ENCODE data around the gene ITGB4. TPM values are rescaled to one million over a fixed set of nuclear protein-coding genes. Genes with fewer than 3 reads are reported as not detected.

Gene ITGB4
- total and polyA plus RNA-seq, 9 of the 15 experiments (the other 6 are each of a cell fraction or from before 2014, with no cell fraction given), result 0.05 to 2.8 (median 0.76) TPM; not detected in 3

- Histone ChIP-seq H3K4me2 (ENCODE audit: insufficient read depth, low read length) (peak overlapping the region; percentile 63), H4K20me1 (replicated peaks; ENCODE audit: control insufficient read depth, insufficient read depth, low read length) (no peaks in the 10 kb centered on the region), H3K27ac (ENCODE audit: extremely low read depth, low read depth, low read length) (no peak overlapping the region), H3K36me3 (ENCODE audit: control insufficient read depth, insufficient read depth, low read length) (no peaks in the 10 kb centered on the region), H3K9me3 (replicated peaks; ENCODE audit: control insufficient read depth, insufficient read depth, low read depth, low read length) (no peaks in the 10 kb centered on the region), H3K4me3 (no peak overlapping the region), H3K4me1 (replicated peaks in 1 of 2; ENCODE audit: control insufficient read depth in 2 of 2, insufficient read depth in 2 of 2, low read length in 2 of 2) (peaks cover 10 to 48% of the 10 kb centered on the region in 2 experiments), H3K79me2 (ENCODE audit: control insufficient read depth, insufficient read depth, low read length) (no peaks in the 10 kb centered on the region), H3K27me3 (ENCODE audit: control insufficient read depth in 2 of 2, insufficient read depth in 2 of 2, low read length in 2 of 2) (no peaks in the 10 kb centered on the region), H3K9me1 (ENCODE audit: control insufficient read depth, insufficient read depth, low read length) (no peaks in the 10 kb centered on the region), H3K9ac (ENCODE audit: insufficient read depth in 1 of 2, low read depth in 2 of 2, low read length in 2 of 2) (peak overlapping the region in 1 of 2 experiments; percentile 21; a peak in 2 of 4 replicates), H2AFZ (ENCODE audit: low read depth, low read length) (peak overlapping the region; percentile 90)
- FAIRE-seq (peak; percentile 40), ATAC-seq (peak; percentile 80), DNase-seq (ENCODE audit: extremely low read depth in 1 of 4, low spot score in 3 of 4) (peak; percentile 81 to 87 (median 86))
- in situ Hi-C loops (cut with MboI) (loop anchor here (5.0 kb wide), 2 partner anchors 132 to 322 kb away; no protein-coding TSS in a partner anchor), intact Hi-C loops (cut with micrococcal nuclease) (loop anchor here (5.0 to 10.0 kb wide), 4 partner anchors 147 to 322 kb away; partner anchors contain the start of genes CASKIN2, CDK3 and TSEN54)
- 7% methylated on average over 18 of the region's 20 CpGs for WGBS (ENCODE audit: insufficient coverage, low coverage, missing lambda C conversion rate)
- ChIA-PET CTCF (ENCODE audit: low intra/inter-chr PET ratio) (interaction anchor here (0.7 to 1.6 kb wide), 6 partner anchors 73 to 460 kb away, joined by 3 to 14 read pairs (median 4); partner anchors contain the start of gene SMIM5), POLR2A (interaction anchor here (0.6 to 1.6 kb wide), 9 partner anchors 12 to 134 kb away, joined by 3 to 7 read pairs (median 3); partner anchors contain the start of gene SMIM5)
- no TSS peak for BruUV-seq (replicated peaks)
- TF ChIP-seq RERE (CRISPR knock-in tag; IDR thresholded peaks at IDR 0.05; ENCODE audit: borderline replicate concordance), result no peak
- TF ChIP-seq TAF9B (IDR thresholded peaks at IDR 0.05; ENCODE audit: partially characterized antibody), result no peak
- TF ChIP-seq ARHGAP35 (IDR thresholded peaks at IDR 0.05; ENCODE audit: partially characterized antibody), result no peak
- TF ChIP-seq UBTF (IDR thresholded peaks at IDR 0.05; ENCODE audit: borderline replicate concordance in 1 of 2, low read depth in 2 of 2, low read length in 2 of 2), result no peak
- peak; percentile 33; the same call in 1 of the 2 replicates for TF ChIP-seq SIN3B (IDR thresholded peaks at IDR 0.05; ENCODE audit: low read depth)
- no peak for TF ChIP-seq E4F1 (CRISPR knock-in tag; IDR thresholded peaks at IDR 0.05; ENCODE audit: borderline replicate concordance)
- TF ChIP-seq ZNF408 (CRISPR knock-in tag; IDR thresholded peaks at IDR 0.05; ENCODE audit: low read depth), result no peak
These were observed 28.5 kb downstream of the ITGB4 start for GRCh38 chr17:75749545-75750389.

Data from K562 (cell line).